COLO668 (cell line): ENCODE results near the gene BIRC5.
"Not testable (repeated sequence)": the region's sequence is repeated elsewhere in the genome, so short reads cannot be mapped to it uniquely, and the experiment has no call there.

Experiments
- DNase-seq: peaks from one replicate; lab custom pipeline; 2025; ENCODE audit not compliant: unreplicated experiment; lab: John Stamatoyannopoulos, UW

The BIRC5 gene

GRCh38 chr17:78238823-78239488, 24.9 kb downstream of the BIRC5 start:
- DNase-seq = no peak

GRCh38 chr17:78239489-78239931, 25.5 kb downstream of the BIRC5 start:
- no peak for DNase-seq

- no peak for DNase-seq
Observed at GRCh38 chr17:78240012-78240655, 26.1 kb downstream of the BIRC5 start.

- DNase-seq = no peak
Observed at GRCh38 chr17:78240839-78241238, 26.8 kb downstream of the BIRC5 start.

- DNase-seq = no peak
Observed at GRCh38 chr17:78241277-78242023, 27.4 kb downstream of the BIRC5 start.

GRCh38 chr17:78242024-78242742, 28.1 kb downstream of the BIRC5 start:
- no peak for DNase-seq

- no peak for DNase-seq
Observed at GRCh38 chr17:78247304-78247703, 33.3 kb downstream of the BIRC5 start.

GRCh38 chr17:78248051-78248914, 34.2 kb downstream of the BIRC5 start:
- no peak for DNase-seq

GRCh38 chr17:78249074-78249817, 35.2 kb downstream of the BIRC5 start:
- DNase-seq = no peak

- DNase-seq = no peak
Observed at GRCh38 chr17:78249818-78250806, 36.1 kb downstream of the BIRC5 start.

GRCh38 chr17:78250891-78251772, 37.1 kb downstream of the BIRC5 start:
- DNase-seq = peak; percentile 78

GRCh38 chr17:78251773-78252103, 37.7 kb downstream of the BIRC5 start:
- DNase-seq = no peak

- DNase-seq = no peak
Observed at GRCh38 chr17:78252111-78252634, 38.1 kb downstream of the BIRC5 start.

- peak; percentile 6 for DNase-seq
Observed at GRCh38 chr17:78252701-78253635, 38.9 kb downstream of the BIRC5 start.

GRCh38 chr17:78253636-78253945, 39.5 kb downstream of the BIRC5 start:
- DNase-seq = not testable (repeated sequence)

- DNase-seq = peak; percentile 82
Observed at GRCh38 chr17:78253946-78254672, 40.1 kb downstream of the BIRC5 start.
